Pancreas (tissue), 10 donors: ENCODE data around the gene ITGB3BP. TPM values are rescaled to one million over a fixed set of nuclear protein-coding genes. Genes with fewer than 3 reads are reported as not detected.

Experiments used
- ATAC-seq, 4 donors: fragments of 200-7000 bp; cut with Tn5 transposase; one replicate each; pipeline versions ENCODE4 v1.8.0 to v1.9.1; 2020; ENCODE audit warnings: mild to moderate bottlenecking in 4 of 4, moderate library complexity in 4 of 4
- DNase-seq, 6 donors: peaks; one replicate each; pipeline ENCODE4 v3.0.0-alpha.2; 2020
- FAIRE-seq: peaks from 2 replicates; lab custom pipeline; 2012; peaks lifted over from hg19 to GRCh38; lab: Jason Lieb, UNC
- H3K27ac ChIP-seq, 4 donors: fragments of 200-600 bp; sonication (generic); 1 replicate in 3 of 4; 2 replicates in 1 of 4; pipeline versions ENCODE4 v1.5.0 to v1.8.0; 2020
- H3K27me3 ChIP-seq, 4 donors: fragments of 200-600 bp; one replicate each; pipeline ENCODE4 v1.8.0; 2021
- H3K36me3 ChIP-seq, 3 donors: fragments of 200-600 bp; sonication (generic) in 1 of 3; one replicate each; pipeline versions ENCODE4 v1.5.0 to v1.8.0; 2020 to 2021
- H3K4me1 ChIP-seq, 3 donors: fragments of 200-600 bp; one replicate each; pipeline ENCODE4 v1.8.0; 2021
- H3K4me3 ChIP-seq, 4 donors: fragments of 200-600 bp; sonication (generic) in 2 of 4; one replicate each; pipeline versions ENCODE4 v1.5.0 to v1.8.0; 2020 to 2021
- H3K9me3 ChIP-seq, 4 donors: fragments of 200-600 bp; one replicate each; pipeline ENCODE4 v1.8.0; 2021
- CTCF ChIP-seq, 4 donors: fragments of 200-600 bp; sonication (generic) in 3 of 4; IDR thresholded peaks; one replicate each; pipeline versions ENCODE4 v1.5.0 to v1.8.0; 2021; ENCODE audit warnings: antibody characterized with exemption in 4 of 4
- WGBS, 2 donors: extraction: QIAGEN DNeasy Blood & Tissue Kit; methylation state at CpG; one replicate each; pipeline ENCODE4 v1.1.7; 2013; 5-methylcytosine and 5-hydroxymethylcytosine counted together
- intact Hi-C, 3 donors: fragments of 100-400 bp; cut with DNase I; formaldehyde crosslinking; loops; one replicate each; pipeline versions ENCODE4 v1.11.1 to v1.14.2; 2022
- polyA plus RNA-seq, 2 donors: library from polyadenylated mRNA; stranded (reverse); fragments of 200-250 nt; gene quantifications; one replicate each; pipeline ENCODE4 v1.2.3, GENCODE V29; 2013
- total RNA-seq, 6 donors: library from RNA; stranded (reverse); fragmentation: NEBNext Ultra II Directional in 4 of 6; extraction: Animal tissue kit (Norgen Biotek cat#: 25700) in 4 of 6; gene quantifications; one replicate each; pipeline versions ENCODE4 v1.2.1 to v1.2.4, GENCODE V29; 2021 to 2023
- donor health status: healthy with polysubstance abuse.
- donor health status: DM: no; HTN: no; CAD: no; lungs with moderate emphysema.
- donor health status: DM: no; HTN: no; CAD: no.
- donor health status: control.
- donor health status: control.
- donor health status: Bipolar disorder and iron deficiency.
- donor health status: DM: yes; HTN: yes; CAD: no.
- donor health status: DM: no; HTN: no; CAD: no.
- donor health status: DM: no; HTN: no; CAD: no.
- donor health status: DM: yes; HTN: yes; CAD: no.

The ITGB3BP gene
- total and polyA plus RNA-seq, 8 donors, result 4.3 to 18.0 (median 8.0) TPM

DNA sequence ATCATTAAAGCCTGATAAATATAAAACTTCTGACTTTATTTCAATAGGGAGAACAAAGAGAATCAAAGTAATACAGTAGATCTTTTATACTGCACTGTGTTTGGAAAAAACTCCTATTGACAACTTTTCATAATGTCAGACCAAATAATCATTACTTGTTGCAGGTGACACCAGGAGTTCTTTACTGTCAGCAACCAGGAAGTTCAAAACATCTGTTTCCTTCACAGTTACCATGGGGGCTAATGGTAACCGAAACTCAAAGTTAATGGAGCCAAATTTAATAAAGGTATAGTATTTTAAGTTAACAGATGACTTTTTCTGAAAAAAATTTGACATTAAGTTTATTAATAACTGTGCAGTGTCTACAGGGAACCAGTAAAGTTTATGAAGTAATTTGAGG lies 10.9 kb upstream of the ITGB3BP start:
- no peaks in the 10 kb centered on the region for H3K4me1 ChIP-seq
- FAIRE-seq (no peak), ATAC-seq (no peak), DNase-seq (no peak)
- no peaks in the 10 kb centered on the region for H3K36me3 ChIP-seq
- no peak overlapping the region for H3K4me3 ChIP-seq
- H3K27ac ChIP-seq, result no peak overlapping the region
- 84 to 85% methylated on average over 1 of the region's 1 CpG for WGBS, 2 donors
- no peaks in the 10 kb centered on the region for H3K9me3 ChIP-seq
- intact Hi-C loops, result no loop called here
- no peak for TF ChIP-seq CTCF (IDR thresholded peaks at IDR 0.05)
- H3K27me3 ChIP-seq, result no peaks in the 10 kb centered on the region

DNA sequence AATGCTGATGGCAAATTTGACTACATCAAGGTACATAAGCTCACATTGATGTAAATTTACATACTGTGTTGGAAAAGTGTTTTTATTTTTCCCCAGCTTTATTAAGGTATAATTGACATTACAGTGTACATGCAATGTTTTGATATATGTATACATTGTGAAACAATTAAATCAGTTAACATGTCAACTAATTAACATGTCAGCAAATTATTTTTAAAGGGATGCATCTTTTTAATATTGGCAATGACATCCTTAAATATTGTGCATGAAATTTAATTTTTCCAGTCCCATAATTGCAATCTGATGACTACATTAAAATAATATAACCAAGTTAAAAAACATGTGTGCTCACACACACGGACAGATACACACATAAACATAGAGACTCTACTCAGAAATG lies 9.7 kb upstream of the ITGB3BP start:
- intact Hi-C loops, result no loop called here
- H3K27ac ChIP-seq, result no peak overlapping the region
- no peak overlapping the region for H3K4me3 ChIP-seq
- FAIRE-seq (peak; percentile 20), DNase-seq (no peak), ATAC-seq (no peak)
- H3K9me3 ChIP-seq, result no peaks in the 10 kb centered on the region
- 86 to 87% methylated on average over 1 of the region's 1 CpG for WGBS, 2 donors
- no peaks in the 10 kb centered on the region for H3K36me3 ChIP-seq
- no peaks in the 10 kb centered on the region for H3K4me1 ChIP-seq
- TF ChIP-seq CTCF (IDR thresholded peaks at IDR 0.05), result no peak
- no peaks in the 10 kb centered on the region for H3K27me3 ChIP-seq

- H3K27ac ChIP-seq, result peak overlapping the region in 2 of 4 donors; percentile 94
- WGBS, 2 donors, result 24 to 37% methylated on average over 3 of the region's 3 CpGs
These were observed 1.2 kb upstream of the ITGB3BP start for GRCh38 chr1:63524201-63524600.

GRCh38 chr1:63523738-63524137 lies 713 bp upstream of the ITGB3BP start:
- FAIRE-seq, result no peak
- WGBS, 2 donors, result 0 to 1% methylated on average over 11 of the region's 11 CpGs
- Histone ChIP-seq H3K27me3 (no peaks in the 10 kb centered on the region), H3K36me3 (no peaks in the 10 kb centered on the region), H3K9me3 (no peaks in the 10 kb centered on the region), H3K4me3 (peak overlapping the region; percentile 46 to 70 (median 46)), H3K27ac (peak overlapping the region; percentile 71 to 94 (median 92)), H3K4me1 (peaks cover 0 to 15% (median 7%) of the 10 kb centered on the region in 3 donors)
- intact Hi-C loops, result no loop called here
- no peak for DNase-seq
- peak; percentile 25 to 69 (median 45) for ATAC-seq
- TF ChIP-seq CTCF (IDR thresholded peaks at IDR 0.05), result no peak

More at GRCh38 chr1:63524201-63524600, 1.2 kb upstream of the ITGB3BP start:
- H3K36me3 ChIP-seq, result no peaks in the 10 kb centered on the region
- ATAC-seq (no peak), DNase-seq (no peak), FAIRE-seq (no peak)
- peaks cover 0 to 15% (median 7%) of the 10 kb centered on the region in 3 donors for H3K4me1 ChIP-seq
- no peak for TF ChIP-seq CTCF (IDR thresholded peaks at IDR 0.05)
- H3K9me3 ChIP-seq, result no peaks in the 10 kb centered on the region
- H3K27me3 ChIP-seq, result no peaks in the 10 kb centered on the region
- intact Hi-C loops, result no loop called here
- peak overlapping the region in 2 of 4 donors; percentile 46 to 70 for H3K4me3 ChIP-seq

DNA sequence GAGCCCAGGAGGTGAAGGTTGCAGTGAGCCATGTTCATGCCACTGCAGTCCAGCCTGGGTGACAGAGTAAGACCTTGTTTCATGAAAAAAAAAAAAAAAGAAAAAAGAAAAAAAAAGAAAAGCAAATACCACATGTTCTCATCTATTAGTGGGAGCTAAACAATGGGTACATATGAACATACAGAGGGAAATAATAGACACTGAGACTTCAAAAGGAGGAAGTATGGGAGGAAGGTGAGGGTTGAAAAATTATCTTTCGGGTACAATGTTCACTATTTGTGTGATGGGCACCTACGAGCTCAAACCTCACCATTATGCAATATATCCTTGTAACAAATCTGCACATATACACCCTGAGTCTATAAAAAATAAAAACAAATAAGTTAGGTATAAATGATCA lies 6.4 kb downstream of the ITGB3BP start:
- H3K36me3 ChIP-seq, result no peaks in the 10 kb centered on the region
- 88 to 93% methylated on average over 2 of the region's 2 CpGs for WGBS, 2 donors
- no peak for TF ChIP-seq CTCF (IDR thresholded peaks at IDR 0.05)
- no peak overlapping the region for H3K27ac ChIP-seq
- ATAC-seq (no peak), DNase-seq (no peak), FAIRE-seq (no peak)
- H3K9me3 ChIP-seq, result no peaks in the 10 kb centered on the region
- no peak overlapping the region for H3K4me3 ChIP-seq
- no peaks in the 10 kb centered on the region for H3K27me3 ChIP-seq
- no peaks in the 10 kb centered on the region for H3K4me1 ChIP-seq
- intact Hi-C loops, result no loop called here
